Femur (tissue), 1 donor: Measurements from ENCODE around the gene TTYH2.

ENCODE experiments used
- DNase-seq: peaks from one replicate; pipeline ENCODE4 v3.0.0-alpha.2; 2017

Gene TTYH2

GRCh38 chr17:74215342-74215727 is 2.0 kb downstream of the TTYH2 start:
- peak; percentile 44 for DNase-seq

GRCh38 chr17:74216505-74216904 is 3.1 kb downstream of the TTYH2 start:
- DNase-seq = no peak

GRCh38 chr17:74217037-74217730 is 3.8 kb downstream of the TTYH2 start:
- peak; percentile 57 for DNase-seq

- no peak for DNase-seq
These were observed 4.5 kb downstream of the TTYH2 start for GRCh38 chr17:74217888-74218287.

- DNase-seq = peak; percentile 82
These were observed 5.1 kb downstream of the TTYH2 start for GRCh38 chr17:74218436-74218835.

- no peak for DNase-seq
These were observed 6.3 kb downstream of the TTYH2 start for GRCh38 chr17:74219576-74220133.

- no peak for DNase-seq
These were observed 6.8 kb downstream of the TTYH2 start for GRCh38 chr17:74220219-74220618.

- no peak for DNase-seq
These were observed 7.8 kb downstream of the TTYH2 start for GRCh38 chr17:74220946-74221818.

- DNase-seq = no peak
These were observed 9.0 kb downstream of the TTYH2 start for GRCh38 chr17:74222399-74222798.

GRCh38 chr17:74223901-74224300 is 10.5 kb downstream of the TTYH2 start:
- no peak for DNase-seq

- DNase-seq = no peak
These were observed 11.8 kb downstream of the TTYH2 start for GRCh38 chr17:74224959-74225725.

- no peak for DNase-seq
These were observed 12.9 kb downstream of the TTYH2 start for GRCh38 chr17:74226252-74226651.

GRCh38 chr17:74227271-74228080 is 14.1 kb downstream of the TTYH2 start:
- no peak for DNase-seq

- no peak for DNase-seq
These were observed 15.1 kb downstream of the TTYH2 start for GRCh38 chr17:74228306-74228978.

GRCh38 chr17:74230896-74231295 is 17.5 kb downstream of the TTYH2 start:
- DNase-seq = no peak

- no peak for DNase-seq
These were observed 18.8 kb downstream of the TTYH2 start for GRCh38 chr17:74231928-74232907.

- no peak for DNase-seq
These were observed 20.6 kb downstream of the TTYH2 start for GRCh38 chr17:74233937-74234336.

GRCh38 chr17:74234486-74234885 is 21.1 kb downstream of the TTYH2 start:
- no peak for DNase-seq

GRCh38 chr17:74235040-74235581 is 21.7 kb downstream of the TTYH2 start:
- DNase-seq = no peak

GRCh38 chr17:74235911-74236371 is 22.6 kb downstream of the TTYH2 start:
- peak; percentile 61 for DNase-seq
